RKO (cell line): ENCODE measurements around the gene NDUFAF4.
"Not testable (repeated sequence)": the region's sequence is repeated elsewhere in the genome, so short reads cannot be mapped to it uniquely, and the experiment has no call there.

Source experiments
- DNase-seq: peaks from one replicate; pipeline ENCODE4 v3.0.0-alpha.2; 2016; ENCODE audit warnings: low spot score

Gene NDUFAF4

GRCh38 chr6:96899019-96899418 is 1.3 kb upstream of the NDUFAF4 start:
- DNase-seq, result peak; percentile 77

GRCh38 chr6:96898241-96898851 is 655 bp upstream of the NDUFAF4 start:
- DNase-seq, result peak; percentile 50

GRCh38 chr6:96889146-96889545 is 8.5 kb downstream of the NDUFAF4 start:
- DNase-seq, result no peak

GRCh38 chr6:96888745-96889144 is 8.9 kb downstream of the NDUFAF4 start:
- no peak for DNase-seq

- no peak for DNase-seq
Measured at GRCh38 chr6:96886519-96886918, 11.2 kb downstream of the NDUFAF4 start.

GRCh38 chr6:96885187-96885631 is 12.5 kb downstream of the NDUFAF4 start:
- DNase-seq, result not testable (repeated sequence)

- no peak for DNase-seq
Measured at GRCh38 chr6:96878143-96878542, 19.5 kb downstream of the NDUFAF4 start.

- no peak for DNase-seq
Measured at GRCh38 chr6:96876886-96877545, 20.7 kb downstream of the NDUFAF4 start.

GRCh38 chr6:96872976-96873375 is 24.7 kb downstream of the NDUFAF4 start:
- DNase-seq, result no peak

GRCh38 chr6:96865055-96865405 is 32.7 kb downstream of the NDUFAF4 start:
- DNase-seq, result no peak

GRCh38 chr6:96864216-96865054 is 33.3 kb downstream of the NDUFAF4 start:
- DNase-seq, result no peak

- no peak for DNase-seq
Measured at GRCh38 chr6:96862560-96862959, 35.1 kb downstream of the NDUFAF4 start.

GRCh38 chr6:96861588-96861987 is 36.1 kb downstream of the NDUFAF4 start:
- DNase-seq, result no peak

GRCh38 chr6:96856856-96857255 is 40.8 kb downstream of the NDUFAF4 start:
- DNase-seq, result no peak

GRCh38 chr6:96853083-96853482 is 44.6 kb downstream of the NDUFAF4 start:
- DNase-seq, result no peak

- no peak for DNase-seq
Measured at GRCh38 chr6:96852605-96853004, 45.1 kb downstream of the NDUFAF4 start.

- DNase-seq, result no peak
Measured at GRCh38 chr6:96851858-96852257, 45.8 kb downstream of the NDUFAF4 start.

GRCh38 chr6:96849615-96850014 is 48.1 kb downstream of the NDUFAF4 start:
- no peak for DNase-seq

GRCh38 chr6:96844530-96844929 is 53.2 kb downstream of the NDUFAF4 start:
- no peak for DNase-seq

GRCh38 chr6:96841345-96841744 is 56.3 kb downstream of the NDUFAF4 start:
- DNase-seq, result no peak
